HS-5 (cell line): Measurements from ENCODE around the gene SGMS2.
"Not testable (repeated sequence)": the region's sequence is repeated elsewhere in the genome, so short reads cannot be mapped to it uniquely, and the experiment has no call there.

Source experiments
- DNase-seq: peaks from one replicate; pipeline ENCODE4 v3.0.0-alpha.2; 2012; ENCODE audit warnings: low read depth

SGMS2 gene

DNA sequence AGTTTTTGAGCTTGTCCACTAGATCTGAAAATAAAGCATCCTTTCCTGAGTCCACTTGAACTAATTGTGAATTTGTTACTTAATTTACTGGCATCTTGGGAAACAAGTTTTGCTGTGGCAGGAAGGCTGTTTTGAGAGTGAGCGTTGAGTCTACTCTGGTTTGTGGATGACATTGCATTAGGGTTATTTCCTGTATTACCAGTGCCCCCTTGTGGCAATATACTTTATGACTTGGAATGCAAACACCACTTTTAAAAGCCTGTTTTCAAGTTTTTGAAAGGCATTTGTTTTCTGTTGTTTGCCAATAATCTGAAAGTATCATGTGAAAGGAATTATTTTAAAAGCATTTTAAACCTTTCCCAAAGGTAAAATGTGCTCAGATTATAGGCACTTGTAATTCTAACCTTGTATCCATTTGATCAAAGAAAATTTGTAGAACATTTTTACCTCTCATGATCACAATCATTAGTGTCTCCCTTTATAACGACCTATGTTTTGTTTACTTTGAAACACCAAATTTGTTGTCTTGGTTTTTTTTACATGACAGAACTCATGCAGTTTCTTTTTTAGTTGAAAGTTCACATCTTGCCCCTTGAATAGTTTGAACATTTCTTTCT lies 88.7 kb downstream of the SGMS2 start:
- DNase-seq, result no peak

DNA sequence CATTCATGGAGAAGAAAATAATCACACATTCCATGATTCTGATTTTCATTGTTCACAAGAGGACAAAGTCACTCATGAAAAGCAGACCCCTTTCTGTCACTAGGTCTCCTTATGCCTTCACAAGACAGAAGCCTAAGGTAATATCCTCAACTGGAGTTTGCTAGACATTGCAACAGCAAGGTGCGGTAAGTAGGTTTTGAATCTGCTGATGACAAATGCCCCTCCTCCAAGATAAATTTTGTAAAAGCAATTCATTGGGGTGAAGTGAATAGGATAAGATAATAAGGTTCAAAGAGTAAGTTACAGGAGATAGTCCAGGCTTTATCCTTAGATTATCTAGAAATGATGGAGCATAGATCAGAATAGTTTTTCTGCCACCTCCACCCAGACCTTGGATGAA lies 90.5 kb downstream of the SGMS2 start:
- DNase-seq, result no peak

DNA sequence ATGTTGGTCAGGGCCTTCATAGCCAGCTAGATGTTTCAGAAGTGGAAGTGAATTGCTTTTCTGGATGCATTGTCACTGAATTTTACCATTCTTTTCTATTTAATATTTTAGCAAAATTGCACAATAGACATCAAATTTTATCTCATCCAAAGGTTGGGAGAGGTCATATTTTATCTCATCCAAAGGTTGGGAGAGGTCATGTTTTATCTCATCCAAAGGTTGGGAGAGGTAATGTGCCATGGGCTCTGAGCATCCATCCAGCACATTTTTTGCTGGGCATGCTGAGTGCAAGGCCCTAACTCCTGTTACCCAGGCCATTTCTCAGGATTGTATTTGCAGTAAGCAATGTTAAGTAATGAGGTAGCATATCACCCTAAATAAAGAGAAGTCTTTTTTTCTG lies 91.9 kb downstream of the SGMS2 start:
- no peak for DNase-seq

GRCh38 chr4:107917500-107917899 lies 92.8 kb downstream of the SGMS2 start:
- DNase-seq, result no peak

DNA sequence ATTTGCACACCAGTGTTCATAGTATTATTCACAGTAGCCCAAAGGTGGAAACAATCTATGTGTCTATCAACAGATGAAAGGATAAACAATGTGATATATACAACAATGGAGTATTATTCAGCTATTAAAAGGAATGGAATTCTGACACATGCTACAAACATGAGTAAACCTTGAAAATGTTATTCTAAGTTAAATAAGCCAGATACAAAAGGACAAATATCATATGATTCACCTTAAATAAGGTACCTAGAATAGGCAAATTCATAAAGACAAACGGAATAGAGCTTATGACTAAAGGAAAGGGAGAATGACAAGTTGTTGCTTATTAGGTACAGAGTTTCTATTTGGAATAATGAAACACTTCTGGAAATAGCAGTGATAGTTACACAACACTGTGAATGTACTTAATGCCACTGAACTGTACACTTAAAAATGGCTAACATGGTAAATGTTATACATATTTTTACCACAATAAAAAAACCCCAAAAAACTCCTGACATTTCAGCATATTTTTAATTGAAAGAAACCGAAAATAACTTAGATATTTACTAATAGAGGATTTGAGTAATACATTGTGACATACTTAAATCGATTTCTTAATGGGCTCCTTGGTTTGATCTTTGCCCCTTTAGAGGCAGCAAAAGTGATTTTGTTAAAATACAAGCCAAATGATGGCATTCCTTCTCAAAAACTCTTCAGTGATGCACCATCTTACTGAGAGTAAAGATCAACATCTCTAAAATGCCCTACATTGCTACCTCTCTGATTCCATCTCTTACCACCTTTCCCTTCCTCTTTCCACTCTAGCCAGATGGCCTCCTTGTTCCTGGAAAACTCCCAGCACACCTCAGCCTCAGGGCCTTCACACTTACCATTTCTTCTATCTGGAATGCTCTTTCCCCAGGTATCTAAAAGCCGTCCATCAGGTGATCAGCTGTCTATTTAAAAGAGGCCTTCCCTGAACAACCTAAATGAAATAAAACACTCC lies 98.0 kb downstream of the SGMS2 start:
- DNase-seq, result no peak

GRCh38 chr4:107925713-107926112 lies 101.0 kb downstream of the SGMS2 start:
- not testable (repeated sequence) for DNase-seq

GRCh38 chr4:107926875-107927274 lies 102.1 kb downstream of the SGMS2 start:
- DNase-seq, result not testable (repeated sequence)

GRCh38 chr4:107930821-107931774 lies 106.4 kb downstream of the SGMS2 start, which contains the start of gene CYP2U1:
Gene CYP2U1, plus strand, starts transcription at chr4:107931549. Its CDS starts 95 bp downstream, at chr4:107931644.
- DNase-seq, result no peak

DNA sequence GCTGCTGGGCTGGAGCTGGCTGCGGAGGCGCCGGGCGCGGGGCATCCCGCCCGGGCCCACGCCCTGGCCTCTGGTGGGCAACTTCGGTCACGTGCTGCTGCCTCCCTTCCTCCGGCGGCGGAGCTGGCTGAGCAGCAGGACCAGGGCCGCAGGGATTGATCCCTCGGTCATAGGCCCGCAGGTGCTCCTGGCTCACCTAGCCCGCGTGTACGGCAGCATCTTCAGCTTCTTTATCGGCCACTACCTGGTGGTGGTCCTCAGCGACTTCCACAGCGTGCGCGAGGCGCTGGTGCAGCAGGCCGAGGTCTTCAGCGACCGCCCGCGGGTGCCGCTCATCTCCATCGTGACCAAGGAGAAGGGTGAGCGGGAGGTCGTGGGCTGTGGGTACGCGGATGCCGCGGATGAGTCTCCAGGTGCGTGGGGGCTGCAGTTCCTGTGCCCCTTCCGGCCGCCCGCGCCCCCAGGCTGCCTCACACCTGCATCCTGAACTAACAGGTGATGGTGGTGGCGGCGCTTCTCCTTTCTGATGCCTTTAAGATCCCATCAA lies 107.1 kb downstream of the SGMS2 start:
- no peak for DNase-seq

DNA sequence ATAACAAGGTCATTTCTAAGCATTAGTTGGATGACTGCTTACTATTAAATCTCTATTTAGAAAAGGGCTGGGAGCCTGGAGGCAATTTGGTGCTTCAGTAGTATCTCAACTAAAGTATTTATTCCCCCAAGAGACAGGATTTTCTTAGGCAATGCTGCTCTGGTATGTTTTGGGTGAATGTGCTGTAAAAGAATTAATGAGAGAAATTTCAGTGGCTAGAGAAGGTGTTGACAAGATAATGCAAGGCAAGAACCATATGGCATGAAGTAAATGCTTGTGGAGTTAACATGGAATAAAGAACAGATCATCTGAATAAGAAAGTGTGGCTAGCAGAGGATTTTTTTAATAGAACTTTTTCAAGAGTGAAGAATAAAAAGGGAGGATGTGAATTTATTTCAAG lies 110.5 kb downstream of the SGMS2 start:
- DNase-seq, result no peak

DNA sequence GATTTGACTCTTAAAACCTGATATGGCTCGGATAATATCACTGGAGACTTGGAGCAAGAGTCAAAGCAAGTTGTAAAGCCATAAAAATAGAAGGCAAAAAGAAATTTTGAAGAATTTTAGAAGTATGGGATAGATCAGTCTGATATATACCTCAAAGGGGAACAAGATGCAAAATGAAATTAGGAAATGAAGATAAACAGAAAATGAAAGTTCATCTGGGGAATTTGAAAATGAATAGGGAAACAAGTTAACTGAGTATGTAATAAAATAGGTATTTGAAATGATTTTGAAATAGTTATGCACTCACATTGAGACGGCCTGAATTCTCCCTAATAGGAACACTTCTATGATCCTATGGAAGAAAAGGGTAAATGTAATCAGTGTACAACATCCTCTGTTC lies 112.3 kb downstream of the SGMS2 start:
- DNase-seq, result no peak

- no peak for DNase-seq
These were observed 114.6 kb downstream of the SGMS2 start for GRCh38 chr4:107939307-107939706.

DNA sequence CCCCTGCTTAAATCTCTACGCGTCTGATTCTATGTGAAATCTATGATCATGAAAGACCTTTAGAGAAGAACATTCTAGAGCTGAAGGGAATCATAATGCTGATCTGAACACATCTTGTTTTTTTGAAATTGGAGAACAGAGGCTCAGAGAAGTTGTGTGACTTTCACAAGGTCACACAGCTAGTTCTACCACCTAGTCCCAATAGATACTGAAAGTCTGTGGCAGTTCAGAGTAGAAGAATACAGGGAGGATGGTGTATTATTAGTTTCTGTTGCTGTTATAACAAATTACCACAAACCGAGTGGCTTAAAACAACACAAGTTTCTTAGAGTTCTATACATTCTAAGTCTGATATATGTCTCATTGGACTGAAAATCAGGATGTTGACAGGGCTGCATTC lies 121.1 kb downstream of the SGMS2 start:
- DNase-seq, result no peak

DNA sequence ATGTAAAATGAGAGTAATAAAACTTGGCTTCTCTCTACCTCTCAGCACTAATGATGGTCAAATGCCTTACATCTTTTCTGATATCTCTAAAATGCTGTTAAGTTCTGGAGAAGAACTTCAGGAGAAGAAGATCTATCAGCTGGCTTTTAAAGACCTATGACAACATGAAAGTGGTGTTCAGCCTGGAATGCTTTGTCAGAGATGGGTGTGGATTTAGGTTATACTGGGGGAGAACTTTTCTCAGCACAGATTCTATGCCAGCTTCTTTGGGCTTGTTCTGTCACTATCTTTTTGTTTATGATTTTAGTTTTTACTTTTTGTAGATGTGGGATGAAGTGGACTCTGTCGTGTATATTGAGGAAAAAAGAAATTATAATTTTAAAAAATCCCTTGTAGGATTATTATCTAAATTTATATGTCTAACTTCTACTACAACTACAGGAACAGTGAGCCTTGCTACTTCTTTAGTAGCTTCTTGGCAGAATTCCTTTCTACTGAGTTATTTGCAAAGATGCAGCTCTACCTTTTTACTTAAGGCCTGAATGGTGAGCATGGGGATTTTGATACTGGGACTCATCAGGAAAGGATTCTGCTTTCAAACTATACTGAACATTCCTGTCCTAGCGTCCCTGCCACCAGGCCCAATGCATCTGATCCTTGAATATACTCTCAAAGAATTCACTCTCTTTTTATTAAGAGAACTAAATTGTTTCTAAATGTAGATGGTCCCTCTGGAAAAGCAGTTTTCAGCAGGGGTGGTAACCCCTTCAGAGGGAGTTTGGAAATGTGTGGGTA lies 126.2 kb downstream of the SGMS2 start:
- DNase-seq, result no peak

GRCh38 chr4:107951551-107951950 lies 126.8 kb downstream of the SGMS2 start:
- peak; percentile 29 for DNase-seq

GRCh38 chr4:107956011-107956410 lies 131.3 kb downstream of the SGMS2 start:
- DNase-seq, result no peak
